Adrenal gland (tissue), 12 donors: ENCODE data around the gene C9orf153. TPM values are rescaled to one million over a fixed set of nuclear protein-coding genes. Genes with fewer than 3 reads are reported as not detected.

Experiments used
- DNase-seq, 7 donors: peaks; one replicate each; pipeline ENCODE4 v3.0.0-alpha.2; 2019 to 2020
- H3K27ac ChIP-seq, 5 donors: fragments of 200-600 bp; sonication (generic) in 4 of 5; 1 replicate in 3 of 5; 2 replicates in 2 of 5; pipeline versions ENCODE4 v1.5.1 to v1.8.0; 2016 to 2020; ENCODE audit warnings: mild to moderate bottlenecking in 1 of 5
- H3K27me3 ChIP-seq: fragments of 200-600 bp; 2 replicates; pipeline ENCODE4 v1.8.0; 2021
- H3K36me3 ChIP-seq, 2 donors: fragments of 200-600 bp; replicated peaks in 1 of 2; 1 replicate in 1 of 2; 2 replicates in 1 of 2; pipeline versions ENCODE4 v1.5.1 to v1.8.0; 2018 to 2022
- H3K4me1 ChIP-seq, 2 donors: fragments of 200-600 bp; replicated peaks in 1 of 2; 1 replicate in 1 of 2; 2 replicates in 1 of 2; pipeline versions ENCODE4 v1.5.1 to v1.8.0; 2018 to 2021
- H3K4me3 ChIP-seq, 4 donors: fragments of 200-600 bp; sonication (generic) in 3 of 4; one replicate each; pipeline ENCODE4 v1.5.1; 2016 to 2018
- H3K9me3 ChIP-seq, 3 donors: fragments of 200-600 bp; sonication (generic) in 1 of 3; replicated peaks in 1 of 3; 1 replicate in 2 of 3; 2 replicates in 1 of 3; pipeline versions ENCODE4 v1.5.1 to v1.8.0; 2016 to 2021
- POLR2A ChIP-seq, 2 donors: fragments of 450-650 bp; IDR thresholded peaks; one replicate each; pipeline ENCODE4 v1.6.1; 2017; ENCODE audit warnings: antibody characterized with exemption in 2 of 2, mild to moderate bottlenecking in 2 of 2, moderate library complexity in 1 of 2
- WGBS, 4 donors: extraction: QIAGEN DNeasy Blood & Tissue Kit in 2 of 4; methylation state at CpG; one replicate each; pipeline versions ENCODE4 v1.1.5 to v1.1.7; 2013 to 2017; 5-methylcytosine and 5-hydroxymethylcytosine counted together
- intact Hi-C, 2 donors: fragments of 100-400 bp; cut with DNase I; formaldehyde crosslinking; loops; one replicate each; pipeline versions ENCODE4 v1.14.1 to v1.15.0; 2022 to 2023
- polyA plus RNA-seq, 3 donors: library from polyadenylated mRNA; stranded (reverse); fragments of 200-250 nt in 2 of 3; fragments of 350-450 nt in 1 of 3; fragmentation: Illumina TruSeq in 1 of 3; extraction: RNeasy Lipid Tissue Mini Kit (QIAGEN cat#74804) in 1 of 3; gene quantifications; one replicate each; pipeline ENCODE4 v1.2.3, GENCODE V29; 2013 to 2014
- total RNA-seq, 9 donors: library from RNA; depleted of rRNA in 4 of 9; stranded (reverse); fragments of >200 nt in 4 of 9; fragments of 120-200 nt in 1 of 9; fragmentation: NEBNext Ultra II Directional in 1 of 9; extraction: Animal tissue kit (Norgen Biotek cat#: 25700) in 1 of 9; gene quantifications; one replicate each; pipeline versions ENCODE4 v1.1.0 to v1.2.4, GENCODE V29; 2013 to 2023
- TF ChIP-seq, protein P1 (sequence below), 6 experiments: fragments of 450-650 bp in 4 of 6; fragments of 200-600 bp in 2 of 6; sonication (generic) in 1 of 6; IDR thresholded peaks; 1 replicate in 5 of 6; 2 replicates in 1 of 6; pipeline versions ENCODE4 v1.5.1 to v1.8.0; 2016 to 2021; ENCODE audit warnings: antibody characterized with exemption in 6 of 6, mild to moderate bottlenecking in 2 of 6, moderate library complexity in 1 of 6
- donor health status: healthy with polysubstance abuse.
- donor health status: Bipolar disorder and iron deficiency.
- donor health status: DM: yes; HTN: yes; CAD: no.
- donor health status: DM: no; HTN: no; CAD: no.
- donor health status: DM: no; HTN: no; CAD: no.
- donor health status: DM: yes; HTN: yes; CAD: no.

C9orf153 gene
- total and polyA plus RNA-seq, 12 donors, result 0.14 to 0.94 (median 0.37) TPM; not detected in 5

DNA sequence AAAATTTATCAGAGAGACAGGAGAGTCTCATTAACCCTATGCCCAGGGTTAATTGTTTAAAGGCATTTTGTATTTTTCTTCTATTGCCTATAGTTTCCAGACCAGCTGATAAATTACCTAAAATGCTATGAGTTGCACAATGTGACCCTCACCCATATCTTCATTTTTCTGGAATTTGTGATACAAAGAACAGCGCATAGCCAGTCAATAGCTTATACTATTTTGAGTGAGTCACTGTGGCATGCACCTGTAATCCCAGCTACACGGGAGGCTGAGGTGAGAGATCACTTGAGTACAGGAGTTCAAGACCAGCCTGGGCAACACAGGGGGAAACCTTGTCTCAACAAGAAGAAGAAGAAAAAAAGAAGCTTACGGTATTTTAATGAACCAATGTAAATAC is 2.8 kb downstream of the C9orf153 start:
- H3K4me1 ChIP-seq, result no peaks in the 10 kb centered on the region
- 85 to 88% (median 86%) methylated on average over 3 of the region's 3 CpGs for WGBS, 4 donors
- no peaks in the 10 kb centered on the region for H3K36me3 ChIP-seq
- peaks cover 0 to 9% (median 0%) of the 10 kb centered on the region in 3 donors for H3K9me3 ChIP-seq
- H3K4me3 ChIP-seq, result no peak overlapping the region
- no peak for DNase-seq
- TF ChIP-seq, protein P1, sequence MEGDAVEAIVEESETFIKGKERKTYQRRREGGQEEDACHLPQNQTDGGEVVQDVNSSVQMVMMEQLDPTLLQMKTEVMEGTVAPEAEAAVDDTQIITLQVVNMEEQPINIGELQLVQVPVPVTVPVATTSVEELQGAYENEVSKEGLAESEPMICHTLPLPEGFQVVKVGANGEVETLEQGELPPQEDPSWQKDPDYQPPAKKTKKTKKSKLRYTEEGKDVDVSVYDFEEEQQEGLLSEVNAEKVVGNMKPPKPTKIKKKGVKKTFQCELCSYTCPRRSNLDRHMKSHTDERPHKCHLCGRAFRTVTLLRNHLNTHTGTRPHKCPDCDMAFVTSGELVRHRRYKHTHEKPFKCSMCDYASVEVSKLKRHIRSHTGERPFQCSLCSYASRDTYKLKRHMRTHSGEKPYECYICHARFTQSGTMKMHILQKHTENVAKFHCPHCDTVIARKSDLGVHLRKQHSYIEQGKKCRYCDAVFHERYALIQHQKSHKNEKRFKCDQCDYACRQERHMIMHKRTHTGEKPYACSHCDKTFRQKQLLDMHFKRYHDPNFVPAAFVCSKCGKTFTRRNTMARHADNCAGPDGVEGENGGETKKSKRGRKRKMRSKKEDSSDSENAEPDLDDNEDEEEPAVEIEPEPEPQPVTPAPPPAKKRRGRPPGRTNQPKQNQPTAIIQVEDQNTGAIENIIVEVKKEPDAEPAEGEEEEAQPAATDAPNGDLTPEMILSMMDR (IDR thresholded peaks at IDR 0.05), result no peak
- TF ChIP-seq POLR2A (IDR thresholded peaks at IDR 0.05), result no peak
- H3K27ac ChIP-seq, result no peak overlapping the region
- H3K27me3 ChIP-seq, result no peaks in the 10 kb centered on the region
- intact Hi-C loops, result no loop called here

DNA sequence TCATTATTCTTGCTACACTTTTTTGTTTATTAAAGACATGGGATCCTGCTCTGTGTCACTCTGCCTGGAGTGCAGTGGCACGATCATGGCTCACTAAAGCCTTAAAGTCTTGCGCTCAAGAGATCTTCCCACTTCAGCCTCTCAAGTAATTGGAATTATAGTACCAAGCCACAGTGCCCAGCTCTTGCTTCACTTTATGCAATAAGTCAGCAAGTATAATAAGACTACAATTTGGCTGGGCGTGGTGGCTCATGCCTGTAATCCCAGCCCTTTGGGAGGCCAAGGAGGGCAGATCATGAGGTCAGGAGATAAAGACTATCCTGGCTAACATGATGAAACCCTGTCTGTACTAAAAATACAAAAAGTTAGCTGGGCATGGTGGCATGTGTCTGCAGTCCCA is 5.9 kb downstream of the C9orf153 start:
- intact Hi-C loops, result no loop called here
- Histone ChIP-seq H3K4me1 (no peaks in the 10 kb centered on the region), H3K27me3 (no peaks in the 10 kb centered on the region), H3K4me3 (no peak overlapping the region), H3K9me3 (peaks cover 0 to 9% (median 0%) of the 10 kb centered on the region in 3 donors), H3K27ac (no peak overlapping the region), H3K36me3 (no peaks in the 10 kb centered on the region)
- 93 to 100% (median 97%) methylated on average over 3 of the region's 3 CpGs for WGBS, 4 donors
- no peak for TF ChIP-seq POLR2A (IDR thresholded peaks at IDR 0.05)
- TF ChIP-seq, protein P1 (IDR thresholded peaks at IDR 0.05), result no peak
- no peak for DNase-seq

DNA sequence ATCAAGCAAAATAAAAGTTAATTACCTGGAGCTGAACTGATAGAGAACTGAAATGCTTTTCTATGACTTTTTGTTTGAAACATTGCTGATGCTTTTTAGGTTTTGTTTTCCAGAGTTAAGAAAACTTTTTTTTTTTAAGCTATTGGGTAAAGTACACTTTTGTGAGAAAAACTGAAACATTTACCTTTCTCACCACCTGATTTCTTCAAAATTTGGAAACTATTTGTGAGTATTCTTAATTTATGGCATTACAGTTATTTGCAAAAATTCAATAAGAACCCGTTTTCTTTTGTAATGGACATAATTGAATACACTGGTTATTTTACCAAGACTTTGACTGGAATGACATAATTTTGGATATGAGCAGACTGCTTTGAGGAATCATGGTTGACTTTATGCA is 6.6 kb downstream of the C9orf153 start:
- H3K36me3 ChIP-seq, result no peaks in the 10 kb centered on the region
- H3K9me3 ChIP-seq, result peaks cover 0 to 9% (median 0%) of the 10 kb centered on the region in 3 donors
- intact Hi-C loops, result no loop called here
- H3K4me1 ChIP-seq, result no peaks in the 10 kb centered on the region
- no peak overlapping the region for H3K4me3 ChIP-seq
- WGBS, 4 donors, result 87 to 96% (median 91%) methylated on average over 1 of the region's 1 CpG
- no peak overlapping the region for H3K27ac ChIP-seq
- H3K27me3 ChIP-seq, result no peaks in the 10 kb centered on the region
- TF ChIP-seq POLR2A (IDR thresholded peaks at IDR 0.05), result no peak
- TF ChIP-seq, protein P1 (IDR thresholded peaks at IDR 0.05), result no peak
- no peak for DNase-seq

DNA sequence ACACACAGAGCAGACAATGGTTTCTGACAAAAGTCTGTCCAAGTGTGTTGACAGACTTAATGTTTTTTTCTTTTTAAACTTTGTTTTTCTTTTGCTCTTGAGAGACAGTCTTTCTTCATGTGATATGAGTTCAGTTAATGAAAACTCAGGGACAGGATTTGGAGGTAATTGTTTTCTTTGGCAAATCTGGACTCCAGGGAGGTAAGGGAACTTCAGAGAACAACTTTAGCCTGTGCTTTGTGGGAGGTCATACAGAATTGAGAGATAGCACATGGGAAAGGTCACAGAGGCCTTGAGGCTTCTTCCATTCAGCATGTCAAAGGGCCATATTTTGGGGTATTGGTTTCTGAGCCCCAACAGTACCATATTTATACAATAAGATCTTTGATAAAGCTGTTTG is 9.3 kb downstream of the C9orf153 start:
- peaks cover 0 to 9% (median 0%) of the 10 kb centered on the region in 3 donors for H3K9me3 ChIP-seq
- intact Hi-C loops, result no loop called here
- no peak for DNase-seq
- TF ChIP-seq, protein P1 (IDR thresholded peaks at IDR 0.05), result no peak
- TF ChIP-seq POLR2A (IDR thresholded peaks at IDR 0.05), result no peak
- H3K4me3 ChIP-seq, result no peak overlapping the region
- H3K36me3 ChIP-seq, result no peaks in the 10 kb centered on the region
- no peak overlapping the region for H3K27ac ChIP-seq
- H3K4me1 ChIP-seq, result no peaks in the 10 kb centered on the region
- H3K27me3 ChIP-seq, result no peaks in the 10 kb centered on the region
